ENCODE data around the gene SARM1.

SARM1 gene

DNA sequence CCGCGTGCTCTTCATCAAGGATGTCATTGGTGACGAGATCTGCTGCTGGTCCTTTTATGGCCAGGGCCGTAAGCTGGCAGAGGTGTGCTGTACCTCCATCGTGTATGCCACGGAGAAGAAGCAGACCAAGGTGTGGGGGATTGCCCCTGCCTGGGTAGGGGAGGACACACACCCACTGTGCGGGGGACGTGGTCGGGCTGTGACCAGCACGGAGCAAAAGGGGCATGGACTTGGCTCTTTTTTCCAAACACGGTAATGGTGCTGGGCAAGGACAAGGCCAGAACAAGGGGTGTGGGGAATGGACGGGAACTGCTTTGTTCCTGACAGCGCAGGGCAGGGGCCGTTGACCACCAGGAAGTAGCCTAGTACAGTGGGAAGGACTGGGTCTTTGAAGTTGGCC lies 29.2 kb upstream of the SARM1 start:
- DNase-seq, result no peak

DNA sequence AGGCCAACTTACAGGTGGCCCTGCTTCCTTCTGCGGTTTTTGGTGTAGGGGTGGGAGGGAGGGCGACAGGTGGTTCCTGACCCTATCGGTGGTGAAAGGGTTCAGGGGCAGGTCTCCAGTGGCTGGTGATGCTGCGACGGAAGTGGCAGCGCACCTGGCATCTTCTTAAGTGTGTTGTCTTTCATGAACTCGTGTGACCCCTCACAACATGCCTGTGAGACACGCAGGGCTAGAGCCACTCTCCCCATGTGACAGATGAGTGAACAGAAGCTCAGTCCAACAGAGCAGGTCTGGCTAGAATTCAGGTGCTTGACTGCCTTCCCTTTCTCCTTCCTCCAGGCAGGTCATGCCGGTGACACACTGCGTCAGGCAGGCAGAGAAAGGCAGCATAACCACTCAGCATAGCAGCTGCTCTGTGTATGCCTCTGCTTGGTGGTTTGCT lies 28.0 kb upstream of the SARM1 start:
- no peak for DNase-seq

DNA sequence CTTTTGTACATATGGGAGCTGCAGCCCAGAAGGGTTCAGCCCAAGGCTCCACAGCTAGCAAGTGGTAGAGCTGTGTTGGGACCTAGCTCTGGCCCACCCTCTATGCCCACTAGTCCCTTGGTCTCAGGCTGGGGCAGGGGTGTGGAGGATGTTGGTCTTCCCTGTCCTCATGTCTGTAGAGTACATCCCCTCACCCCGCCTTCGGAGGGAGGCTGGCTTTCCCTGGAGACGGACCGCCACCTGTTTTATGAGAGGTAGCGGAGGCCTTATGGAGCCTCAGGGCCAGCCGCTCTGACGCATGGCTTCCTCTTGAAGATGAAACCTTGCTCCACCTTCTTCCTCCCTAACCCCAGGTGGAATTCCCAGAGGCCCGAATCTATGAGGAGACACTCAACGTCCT lies 27.5 kb upstream of the SARM1 start:
- DNase-seq, result no peak

DNA sequence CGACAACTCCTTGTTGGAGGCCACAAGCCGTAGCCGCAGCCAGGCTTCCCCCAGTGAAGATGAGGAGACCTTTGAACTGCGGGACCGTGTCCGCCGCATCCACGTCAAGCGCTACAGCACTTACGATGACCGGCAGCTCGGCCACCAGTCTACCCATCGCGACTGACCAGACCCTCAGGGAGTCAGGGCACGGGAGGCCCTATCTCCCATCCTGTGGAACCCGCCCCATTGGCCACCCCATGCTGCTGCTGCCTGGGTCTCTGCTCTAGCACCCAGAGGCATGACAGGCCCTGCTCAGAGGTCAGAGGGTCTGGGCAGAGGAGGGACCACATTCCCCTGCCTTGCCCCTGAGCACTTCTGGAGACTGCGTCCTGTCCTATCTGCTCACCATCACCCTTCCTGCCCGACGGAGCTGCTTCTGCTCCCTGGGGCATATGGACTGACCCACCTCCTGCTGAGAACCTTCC lies 27.0 kb upstream of the SARM1 start:
- no peak for DNase-seq

DNA sequence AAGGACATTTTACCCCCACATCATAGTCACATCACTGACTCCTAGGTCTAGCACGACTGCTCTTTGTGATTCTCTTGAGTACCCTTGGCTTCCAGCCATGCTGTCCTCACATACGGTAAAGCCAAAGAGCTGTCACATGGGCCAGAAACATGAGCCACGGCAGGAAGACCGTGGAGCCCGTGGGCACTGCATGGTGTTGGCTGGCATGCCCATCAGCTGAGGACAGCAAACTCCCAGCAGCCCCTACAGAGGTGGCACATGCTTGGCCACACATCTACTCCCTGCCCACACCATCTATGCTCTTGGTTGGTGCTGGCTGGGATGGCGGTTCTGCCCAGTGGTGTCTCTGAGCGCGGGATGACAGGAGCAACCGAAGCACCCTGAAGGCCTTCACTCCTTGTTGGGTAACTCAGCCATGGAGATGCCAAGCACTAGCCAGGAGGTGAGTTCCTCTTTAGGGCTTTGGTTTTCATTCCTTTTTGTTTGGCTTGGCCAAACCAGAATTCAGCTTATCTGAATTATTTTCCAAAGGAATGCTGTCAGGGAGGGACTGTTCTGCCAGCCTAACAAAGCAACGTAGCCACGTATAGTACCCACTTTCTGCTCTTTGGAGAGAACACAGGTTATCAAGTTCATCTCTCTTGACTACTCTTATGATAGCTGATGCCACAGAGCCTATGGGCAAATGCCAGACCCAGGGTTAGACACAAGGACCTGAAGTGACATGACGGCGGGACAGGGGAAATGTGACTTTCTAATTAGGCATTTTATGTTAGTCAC lies 25.9 kb upstream of the SARM1 start:
- DNase-seq, result no peak

DNA sequence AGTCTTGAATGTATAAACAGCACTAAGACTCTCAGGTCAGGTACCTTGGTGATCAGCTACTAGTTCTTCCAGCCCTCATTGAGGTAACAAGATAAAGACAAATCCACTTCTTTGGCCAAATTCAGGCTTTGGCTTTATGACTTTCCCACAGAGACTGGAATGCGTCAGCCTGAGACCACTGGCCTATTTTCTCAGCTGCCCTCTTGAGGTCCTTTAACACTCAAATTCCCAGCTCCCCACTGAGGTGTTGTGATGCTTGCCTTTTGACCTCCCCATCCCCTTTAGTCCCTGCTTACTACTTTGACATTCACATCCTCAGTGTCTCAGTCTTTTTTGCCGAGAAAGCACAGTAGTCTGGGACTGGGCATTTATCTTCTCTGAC lies 25.3 kb upstream of the SARM1 start:
- no peak for DNase-seq

DNA sequence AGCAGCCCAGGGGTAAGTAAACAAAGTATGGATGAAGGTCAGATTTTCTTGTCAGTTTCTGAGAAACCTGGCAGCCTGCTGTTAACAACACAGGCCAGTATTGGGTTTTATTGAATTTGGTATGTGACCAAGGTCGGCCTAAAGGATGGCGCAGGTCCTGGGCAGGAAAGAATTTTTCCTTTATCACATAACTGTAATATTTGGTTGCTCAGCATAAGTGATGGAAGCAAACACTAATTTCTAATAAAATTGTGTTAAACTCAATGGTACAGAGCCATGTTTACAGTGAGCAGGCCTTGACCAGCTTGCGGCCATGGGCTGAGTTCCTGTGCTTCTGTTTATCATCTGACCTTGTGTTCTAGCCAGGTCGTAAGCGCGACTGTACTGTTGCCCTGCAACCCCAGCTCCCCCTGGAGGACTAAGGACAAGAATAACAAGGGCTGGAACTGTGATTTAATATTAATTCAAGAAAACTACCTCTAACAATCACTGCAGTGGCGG lies 24.7 kb upstream of the SARM1 start:
- DNase-seq, result no peak

DNA sequence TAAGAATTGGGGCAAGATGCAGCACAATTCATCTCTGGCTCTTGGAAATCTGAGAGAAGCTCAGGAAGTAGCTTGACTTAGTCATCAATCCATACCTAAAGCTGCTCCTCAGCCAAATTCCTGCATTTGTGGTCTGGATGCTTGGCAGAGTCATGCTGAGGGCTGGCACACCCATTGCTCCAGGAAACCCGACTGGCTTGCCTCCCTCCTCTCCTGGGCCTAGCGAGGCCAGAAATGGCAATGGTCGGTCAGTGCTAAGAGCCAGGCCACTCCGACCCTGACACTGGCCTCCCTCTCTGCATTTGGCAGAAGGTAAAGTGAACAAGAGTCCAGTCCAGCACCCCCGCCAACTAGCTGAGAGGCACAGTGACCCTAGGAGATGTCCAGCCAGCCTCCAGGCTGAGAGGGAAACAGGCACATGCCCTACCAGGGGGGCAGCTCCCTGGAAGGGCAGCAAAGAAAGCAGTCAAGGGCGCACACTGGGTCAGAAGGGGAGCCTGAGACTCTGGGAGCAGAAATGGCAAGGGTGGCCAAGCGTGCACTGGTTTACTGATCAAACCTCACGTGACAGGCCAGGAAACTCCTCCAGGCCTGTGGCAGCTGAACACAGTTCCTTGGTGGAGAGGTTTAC lies 24.1 kb upstream of the SARM1 start:
- DNase-seq, result no peak

DNA sequence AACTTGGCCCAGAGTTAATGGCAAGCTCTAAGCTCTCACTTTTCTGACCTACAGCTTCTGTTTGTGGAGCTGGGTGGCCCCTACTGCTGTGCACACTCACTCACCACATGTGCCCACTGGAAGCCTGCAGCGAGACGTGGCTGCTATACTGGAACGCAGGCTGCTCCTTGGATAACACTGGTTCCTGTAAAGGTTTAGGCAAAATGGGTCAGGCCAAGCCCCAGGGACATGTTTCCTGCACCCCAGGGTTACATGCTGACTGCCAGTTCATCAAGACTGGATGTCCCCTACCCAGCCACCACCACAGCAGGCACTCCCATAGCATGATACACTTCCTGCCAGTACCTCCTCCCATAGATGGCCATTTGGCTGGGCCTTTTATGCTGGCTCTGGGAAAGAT lies 22.5 kb upstream of the SARM1 start:
- DNase-seq, result no peak

DNA sequence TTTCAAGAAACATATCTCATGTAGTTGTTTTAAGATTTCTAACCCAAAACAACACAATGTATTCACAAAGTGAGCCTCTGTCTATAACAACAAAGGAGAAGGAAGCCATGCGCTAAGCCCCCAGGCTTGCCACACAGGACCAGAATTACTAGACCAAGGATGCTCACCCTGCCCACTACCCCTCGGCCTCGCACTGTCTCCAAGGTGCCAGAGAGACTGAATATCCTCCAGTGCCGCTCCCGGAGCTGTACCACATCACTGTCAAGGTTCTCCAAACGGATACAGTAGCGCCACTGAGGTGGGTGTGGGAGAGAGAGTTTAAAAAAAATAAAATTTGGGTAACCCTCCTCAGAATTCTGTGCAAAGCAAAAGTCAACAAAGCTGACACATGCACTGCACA lies 21.2 kb upstream of the SARM1 start:
- DNase-seq, result no peak

DNA sequence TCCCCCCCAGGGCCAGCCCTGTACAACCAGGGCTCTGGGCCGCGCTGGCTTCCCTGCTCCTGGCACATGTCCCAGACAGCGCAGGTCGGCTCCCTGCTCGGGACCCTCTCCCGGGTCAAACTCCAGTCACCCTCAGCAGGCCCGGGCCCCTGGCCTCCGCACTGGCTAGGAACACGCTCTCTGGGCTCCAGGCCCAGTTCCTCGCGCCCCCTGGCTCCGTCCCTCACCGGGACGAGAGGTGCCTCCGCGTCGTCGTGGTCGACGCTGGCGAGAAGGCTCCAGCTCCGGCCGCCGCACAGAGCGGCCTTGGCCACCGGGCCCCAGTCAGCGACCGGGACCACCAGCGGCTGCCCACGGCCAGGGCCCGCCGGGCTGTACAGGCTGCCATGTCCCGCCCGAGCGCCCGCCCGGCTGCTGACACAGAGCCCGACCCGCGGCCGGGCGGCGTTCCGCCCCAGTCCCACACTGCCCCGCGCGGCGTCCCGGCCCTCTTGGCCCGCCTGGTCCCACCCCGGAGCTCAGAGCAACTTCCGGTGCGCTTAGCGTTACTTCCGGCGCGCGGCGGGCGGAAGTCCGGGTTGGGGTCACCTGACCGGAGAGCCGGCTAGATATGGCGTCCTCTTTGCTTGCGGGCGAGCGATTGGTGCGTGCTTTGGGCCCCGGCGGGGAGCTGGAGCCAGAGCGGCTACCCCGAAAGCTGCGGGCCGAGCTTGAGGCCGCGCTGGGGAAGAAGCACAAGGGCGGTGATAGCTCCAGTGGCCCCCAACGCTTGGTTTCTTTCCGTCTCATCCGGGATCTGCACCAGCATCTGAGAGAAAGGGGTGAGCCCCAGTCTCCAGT lies 14.2 kb upstream of the SARM1 start, which contains the start of gene POLDIP2:
POLDIP2 (minus strand) TSS at position 467 of the 840 bp plus-strand sequence; CDS start at position 388, 79 bp downstream.
- DNase-seq, result peak; percentile 96

DNA sequence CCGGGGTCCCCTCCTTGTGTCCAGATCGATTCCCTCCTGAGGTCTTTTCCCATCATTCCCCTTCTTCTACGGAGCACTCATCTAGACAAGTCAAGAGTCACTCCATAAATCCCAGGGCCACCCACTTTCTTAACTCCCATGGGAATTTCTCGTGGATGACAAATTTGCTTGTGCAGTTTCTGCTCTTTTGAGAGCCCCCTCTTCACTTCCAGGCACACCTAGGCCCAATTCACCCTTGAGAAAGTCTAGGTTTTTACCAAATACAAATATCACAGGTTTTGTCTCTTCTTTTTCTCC lies 13.6 kb upstream of the SARM1 start:
- DNase-seq, result no peak

DNA sequence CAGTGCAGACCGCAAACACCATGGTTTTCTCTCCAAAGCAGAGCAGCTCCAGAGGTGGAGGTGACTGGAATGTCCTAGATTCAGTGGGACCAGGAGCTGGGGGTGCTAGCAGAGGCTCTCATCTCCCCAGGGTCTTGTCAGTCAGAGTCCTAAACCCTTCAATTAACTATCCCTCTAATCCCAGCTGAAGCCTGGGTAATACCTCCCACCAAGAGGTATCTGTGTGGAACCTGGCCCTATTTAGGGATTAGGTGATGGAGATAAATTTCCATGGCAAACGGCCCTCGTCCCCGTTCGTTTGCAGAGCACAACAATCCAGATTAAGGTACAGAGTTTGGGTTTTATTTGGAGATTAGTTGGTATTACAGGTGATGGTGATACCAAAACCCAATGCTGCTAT lies 8.3 kb upstream of the SARM1 start:
- no peak for DNase-seq

DNA sequence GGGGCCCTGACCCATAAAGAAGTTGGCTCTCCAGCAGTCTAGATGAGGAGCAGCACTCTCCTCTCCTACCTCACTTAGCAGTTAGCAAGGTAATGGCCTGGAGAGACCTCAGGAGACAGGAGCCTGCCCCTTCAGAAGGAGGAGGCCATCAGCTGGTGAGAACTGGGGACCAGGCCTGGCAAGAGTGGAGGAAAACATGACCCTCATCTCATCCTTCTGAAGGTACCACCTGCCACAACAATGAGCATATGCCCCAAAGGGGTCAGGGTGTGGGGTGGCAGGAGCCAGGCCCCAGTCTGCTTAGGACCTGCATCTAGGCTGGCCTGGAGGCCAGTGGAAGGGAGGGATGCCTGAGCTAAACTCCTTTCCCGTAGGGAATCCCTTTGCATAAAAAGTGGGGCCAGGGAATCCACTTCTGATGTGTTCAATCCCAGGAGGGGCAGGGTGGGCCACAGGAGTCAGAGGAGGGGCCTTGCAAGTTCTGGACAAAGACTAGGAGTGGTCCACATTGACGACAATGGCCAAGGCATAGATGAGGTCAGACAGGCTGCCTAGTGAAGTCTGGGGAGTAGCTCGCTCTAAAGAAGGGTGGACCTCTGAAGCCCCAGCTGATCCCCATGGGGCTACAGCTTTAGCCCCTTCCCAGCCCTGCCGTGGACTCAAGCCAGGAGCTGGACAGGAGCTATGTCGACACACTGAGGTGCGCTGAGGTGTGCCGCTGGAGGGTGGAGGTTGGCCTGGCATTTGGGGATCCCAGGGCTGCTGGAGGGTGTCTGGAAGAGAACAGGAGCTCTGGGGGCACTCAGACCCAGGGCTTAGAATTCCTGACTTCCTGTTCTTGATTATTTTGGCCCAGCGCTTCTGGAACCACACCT lies 7.5 kb upstream of the SARM1 start:
- no peak for DNase-seq

DNA sequence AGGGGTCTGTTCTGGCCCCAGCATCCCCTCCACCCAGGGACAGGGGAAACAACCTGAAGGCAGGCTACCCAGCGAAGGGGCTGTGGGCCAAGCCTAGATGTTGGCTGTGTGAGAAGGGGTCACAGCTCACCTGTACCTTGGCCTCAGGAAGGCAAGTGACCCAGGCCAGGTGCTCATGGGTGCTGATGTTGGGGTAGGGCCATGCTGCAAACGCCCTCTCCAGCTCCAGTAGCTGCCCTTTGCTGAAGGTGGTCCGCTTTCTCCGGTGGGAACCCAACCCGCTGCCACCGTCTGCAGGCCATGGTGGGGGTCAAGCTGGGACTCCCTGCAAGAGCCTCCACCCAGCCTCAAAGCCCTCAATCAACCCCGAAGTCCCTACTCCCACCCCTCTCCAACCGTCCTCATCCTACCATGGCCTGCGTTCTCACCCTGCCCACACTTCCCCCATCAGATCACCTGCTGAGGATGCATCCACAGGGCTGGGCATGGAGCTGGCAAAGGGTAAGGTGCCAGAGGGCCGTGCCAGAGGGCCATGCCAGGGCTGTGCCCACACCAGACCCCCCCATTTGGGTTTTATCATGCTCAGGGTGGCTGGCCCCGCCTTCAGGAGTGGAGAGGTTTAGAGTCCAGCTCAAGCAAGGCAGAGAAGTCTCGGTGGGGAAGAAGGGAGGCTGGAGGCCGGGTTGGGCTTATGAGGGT lies 6.7 kb upstream of the SARM1 start, which contains the start of gene SEBOX:
SEBOX (minus strand) TSS at position 535 of the 699 bp plus-strand sequence; CDS start at position 487, 48 bp downstream.
- no peak for DNase-seq

DNA sequence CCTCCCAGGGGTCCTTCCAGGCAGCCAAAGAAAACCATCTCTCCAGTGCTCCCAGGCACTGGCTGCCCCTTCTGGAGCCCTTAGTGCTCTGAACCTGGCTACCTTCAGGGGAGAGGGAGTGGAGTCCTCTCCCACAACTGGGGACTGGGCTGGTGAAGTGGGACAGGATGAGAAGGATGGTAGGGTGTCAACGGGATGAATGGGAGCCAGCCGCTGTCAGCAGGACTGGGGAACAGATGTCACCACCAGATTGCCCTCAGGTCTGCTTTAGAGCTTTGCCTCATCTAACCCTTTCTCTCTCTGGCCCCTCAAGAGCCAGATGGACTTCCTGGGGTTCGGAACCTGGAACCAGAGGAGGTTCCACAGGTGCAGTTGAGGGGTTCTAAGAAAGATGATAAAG lies 6.0 kb upstream of the SARM1 start:
- DNase-seq, result no peak

DNA sequence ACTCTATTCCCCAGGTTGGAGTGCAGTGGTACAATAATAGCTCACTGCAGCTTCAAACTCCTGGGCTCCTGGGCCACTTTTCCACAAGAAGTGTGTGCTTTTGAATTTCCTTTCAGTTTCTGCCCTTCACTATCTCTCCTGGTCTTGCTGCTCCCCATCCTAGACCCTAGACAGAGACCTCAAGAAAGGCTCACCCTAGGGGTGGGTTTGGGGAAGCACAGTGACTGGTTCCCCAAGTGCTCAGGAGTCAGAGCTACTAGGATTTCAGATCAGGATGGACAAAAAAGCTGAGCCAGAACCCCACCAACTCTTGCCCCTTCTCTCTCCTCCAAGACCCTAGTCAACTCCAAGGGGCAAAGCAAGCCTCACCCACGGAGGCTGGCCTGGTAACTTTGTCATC lies 4.9 kb upstream of the SARM1 start:
- no peak for DNase-seq

DNA sequence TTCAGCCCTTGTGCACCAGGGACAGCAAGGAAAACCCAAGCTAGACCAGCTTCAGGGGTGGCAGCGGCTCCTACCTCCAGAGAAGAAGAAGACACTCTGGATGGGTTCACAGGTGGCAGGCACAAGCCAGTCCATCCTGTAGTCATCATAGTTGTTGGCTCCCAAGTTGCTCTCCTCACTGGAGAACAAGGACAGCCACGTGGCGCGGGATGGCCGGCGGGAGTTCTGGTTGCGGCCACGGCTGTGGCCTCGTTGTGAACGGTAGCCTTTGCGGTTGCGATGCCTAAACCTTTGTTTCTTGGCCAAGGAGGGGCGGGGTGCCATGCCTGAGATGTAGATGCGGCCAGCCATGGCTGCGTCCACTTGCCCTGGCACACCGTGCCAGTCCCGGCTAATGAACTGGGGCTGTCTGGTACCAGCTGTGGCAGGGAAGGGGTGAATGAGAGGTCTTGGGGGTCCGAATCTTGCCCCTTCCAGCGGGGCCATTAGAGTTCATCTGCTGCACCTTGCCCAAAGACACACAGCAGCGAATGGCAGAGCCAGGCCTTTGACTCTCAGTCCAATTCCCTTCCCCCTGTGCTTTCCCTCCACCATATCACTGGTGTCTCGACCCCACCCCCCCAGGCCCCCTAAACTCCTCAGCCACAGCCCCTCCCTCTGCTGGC lies 3.7 kb upstream of the SARM1 start:
- no peak for DNase-seq

DNA sequence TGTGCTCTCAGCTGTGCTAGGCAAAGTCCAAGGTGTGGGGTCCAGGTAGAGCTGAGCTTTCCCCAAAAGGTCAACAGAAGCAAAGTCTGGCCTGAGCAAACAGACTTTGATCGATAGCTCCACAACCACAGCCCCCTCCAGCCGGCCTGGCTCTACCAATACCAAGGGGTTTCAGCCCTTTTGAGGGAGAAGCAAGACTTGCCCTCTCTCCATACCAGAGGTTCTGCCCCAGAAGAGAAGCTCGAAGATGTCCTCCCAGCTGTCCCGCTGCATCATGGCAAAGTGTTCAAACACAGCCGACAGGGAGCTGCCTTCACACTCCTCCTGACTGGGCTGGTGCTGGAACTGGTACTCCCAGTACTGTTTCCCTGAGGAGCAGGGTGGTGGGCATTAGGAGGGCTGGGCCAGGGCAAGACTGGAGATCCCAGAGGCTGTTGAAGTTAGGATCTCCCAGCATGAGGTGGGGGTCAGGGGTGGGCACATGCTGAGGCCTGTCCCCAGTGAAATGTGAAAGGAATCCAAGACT lies 3.1 kb upstream of the SARM1 start:
- no peak for DNase-seq

DNA sequence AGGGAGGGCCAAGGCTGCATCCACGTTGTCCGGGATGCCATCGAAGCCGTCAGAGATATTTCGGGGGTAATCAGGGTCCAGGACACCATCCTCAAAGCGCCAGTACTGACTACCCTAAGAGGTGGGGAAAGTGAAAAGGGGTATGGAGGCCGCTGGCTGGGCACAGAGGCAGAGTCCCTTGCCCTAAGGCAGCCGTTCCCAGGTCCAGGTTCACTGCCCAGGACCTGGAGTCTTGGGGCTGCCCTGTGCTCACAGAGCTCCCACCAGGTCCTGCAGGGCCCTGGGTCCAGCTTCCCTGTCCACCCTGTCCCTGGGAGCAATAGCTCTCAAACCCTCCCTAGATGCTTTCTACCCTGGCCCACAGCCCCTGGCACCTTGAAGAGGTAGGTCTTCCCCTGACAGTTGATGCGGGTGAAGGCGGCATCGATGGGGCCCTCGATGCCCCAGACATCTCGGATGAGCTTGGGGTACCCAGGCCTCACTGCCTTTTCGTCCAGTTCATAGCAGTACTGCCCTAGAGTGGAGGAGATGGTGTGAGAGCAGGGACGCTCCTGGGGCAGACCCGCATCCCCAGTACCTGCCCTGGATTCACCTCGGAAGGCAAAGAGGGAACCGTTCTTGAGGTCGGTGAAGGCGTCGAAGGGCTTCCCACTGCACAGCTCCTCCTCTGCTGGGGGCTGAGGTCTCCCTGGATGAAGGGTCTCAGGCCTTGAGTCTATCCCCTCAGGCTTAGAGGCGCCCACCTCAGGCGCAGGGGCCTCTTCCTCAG lies 2.4 kb upstream of the SARM1 start:
- no peak for DNase-seq

Data from CD4-positive, alpha-beta T cell treated with Interleukin-17A for 4 hours (primary cell).